ENCODE data around the gene FERMT2. TPM values are rescaled to one million over a fixed set of nuclear protein-coding genes. Genes with fewer than 3 reads are reported as not detected.

FERMT2 gene
- total RNA-seq, 1 donor from 2014 or later, result 304 TPM

GRCh38 chr14:52900731-52901130 lies 50.1 kb downstream of the FERMT2 start:
- no peak overlapping the region for H3K4me3 Mint-ChIP-seq (ENCODE audit: unreplicated experiment)
- H3K4me1 Mint-ChIP-seq (ENCODE audit: unreplicated experiment), result peaks cover 64% of the 10 kb centered on the region
- TF ChIP-seq CTCF (IDR thresholded peaks at IDR 0.05), result no peak
- peaks cover 24% of the 10 kb centered on the region for H3K36me3 Mint-ChIP-seq (ENCODE audit: unreplicated experiment)
- H3K9me3 Mint-ChIP-seq (ENCODE audit: unreplicated experiment), result no peaks in the 10 kb centered on the region
- H3K27me3 Mint-ChIP-seq (ENCODE audit: unreplicated experiment), result no peaks in the 10 kb centered on the region
- peak overlapping the region; percentile 56 for H3K27ac Mint-ChIP-seq (ENCODE audit: unreplicated experiment)
- DNase-seq (ENCODE audit: extremely low spot score, unreplicated experiment), result no peak

- H3K27ac Mint-ChIP-seq (ENCODE audit: unreplicated experiment), result no peak overlapping the region
Observed at GRCh38 chr14:52898496-52898895, 52.4 kb downstream of the FERMT2 start.

GRCh38 chr14:52895000-52895399 lies 55.9 kb downstream of the FERMT2 start:
- H3K36me3 Mint-ChIP-seq (ENCODE audit: unreplicated experiment), result peaks cover 27% of the 10 kb centered on the region
- peaks cover 49% of the 10 kb centered on the region for H3K4me1 Mint-ChIP-seq (ENCODE audit: unreplicated experiment)
- peak overlapping the region; percentile 68 for H3K27ac Mint-ChIP-seq (ENCODE audit: unreplicated experiment)
- DNase-seq (ENCODE audit: extremely low spot score, unreplicated experiment), result no peak
- H3K9me3 Mint-ChIP-seq (ENCODE audit: unreplicated experiment), result no peaks in the 10 kb centered on the region
- no peak for TF ChIP-seq CTCF (IDR thresholded peaks at IDR 0.05)
- H3K27me3 Mint-ChIP-seq (ENCODE audit: unreplicated experiment), result no peaks in the 10 kb centered on the region
- peak overlapping the region; percentile 11 for H3K4me3 Mint-ChIP-seq (ENCODE audit: unreplicated experiment)

More at GRCh38 chr14:52898496-52898895, 52.4 kb downstream of the FERMT2 start:
- Mint-ChIP-seq H3K27me3 (ENCODE audit: unreplicated experiment) (no peaks in the 10 kb centered on the region), H3K4me1 (ENCODE audit: unreplicated experiment) (peaks cover 67% of the 10 kb centered on the region), H3K9me3 (ENCODE audit: unreplicated experiment) (no peaks in the 10 kb centered on the region), H3K36me3 (ENCODE audit: unreplicated experiment) (peaks cover 20% of the 10 kb centered on the region), H3K4me3 (ENCODE audit: unreplicated experiment) (no peak overlapping the region)
- TF ChIP-seq CTCF (IDR thresholded peaks at IDR 0.05), result no peak
- no peak for DNase-seq (ENCODE audit: extremely low spot score, unreplicated experiment)

- no peak for TF ChIP-seq CTCF (IDR thresholded peaks at IDR 0.05)
- DNase-seq (ENCODE audit: extremely low spot score, unreplicated experiment), result no peak
- peaks cover 52% of the 10 kb centered on the region for H3K4me1 Mint-ChIP-seq (ENCODE audit: unreplicated experiment)
- no peaks in the 10 kb centered on the region for H3K27me3 Mint-ChIP-seq (ENCODE audit: unreplicated experiment)
- H3K27ac Mint-ChIP-seq (ENCODE audit: unreplicated experiment), result peak overlapping the region; percentile 36
- no peaks in the 10 kb centered on the region for H3K9me3 Mint-ChIP-seq (ENCODE audit: unreplicated experiment)
- H3K36me3 Mint-ChIP-seq (ENCODE audit: unreplicated experiment), result peaks cover 32% of the 10 kb centered on the region
- H3K4me3 Mint-ChIP-seq (ENCODE audit: unreplicated experiment), result no peak overlapping the region
Observed at GRCh38 chr14:52891800-52892199, 59.0 kb downstream of the FERMT2 start.

- H3K4me3 Mint-ChIP-seq (ENCODE audit: unreplicated experiment), result no peak overlapping the region
- peaks cover 32% of the 10 kb centered on the region for H3K36me3 Mint-ChIP-seq (ENCODE audit: unreplicated experiment)
- peaks cover 42% of the 10 kb centered on the region for H3K4me1 Mint-ChIP-seq (ENCODE audit: unreplicated experiment)
- H3K27ac Mint-ChIP-seq (ENCODE audit: unreplicated experiment), result peak overlapping the region; percentile 73
- no peaks in the 10 kb centered on the region for H3K9me3 Mint-ChIP-seq (ENCODE audit: unreplicated experiment)
- DNase-seq (ENCODE audit: extremely low spot score, unreplicated experiment), result no peak
- TF ChIP-seq CTCF (IDR thresholded peaks at IDR 0.05), result no peak
- no peaks in the 10 kb centered on the region for H3K27me3 Mint-ChIP-seq (ENCODE audit: unreplicated experiment)
Observed at GRCh38 chr14:52888839-52889838, 61.7 kb downstream of the FERMT2 start.
